BLaER1 treated with 17β-estradiol and CSF1 and Interleukin-3, amounts not matched to agents 10 nM and 100 nM (cell line): ENCODE measurements around the gene EHHADH.
"Not testable (repeated sequence)": the region's sequence is repeated elsewhere in the genome, so short reads cannot be mapped to it uniquely, and the experiment has no call there.

ENCODE experiments used
- H3K27ac ChIP-seq, 11 experiments: shearing (Covaris generic); formaldehyde crosslinking; 2 replicates each; pipeline ENCODE4 v1.8.1; 2022
- H3K27me3 ChIP-seq, 11 experiments: shearing (Covaris generic); formaldehyde crosslinking; 2 replicates each; pipeline ENCODE4 v1.8.1; 2022
- H3K36me3 ChIP-seq, 11 experiments: shearing (Covaris generic); formaldehyde crosslinking; 2 replicates each; pipeline ENCODE4 v1.8.1; 2022
- H3K4me1 ChIP-seq, 10 experiments: shearing (Covaris generic); formaldehyde crosslinking; 2 replicates each; pipeline ENCODE4 v1.8.1; 2022
- H3K4me2 ChIP-seq, 11 experiments: shearing (Covaris generic); formaldehyde crosslinking; 2 replicates each; pipeline ENCODE4 v1.8.1; 2022
- H3K4me3 ChIP-seq, 10 experiments: shearing (Covaris generic); formaldehyde crosslinking; 2 replicates each; pipeline ENCODE4 v1.8.1; 2022
- H3K9ac ChIP-seq, 11 experiments: shearing (Covaris generic); formaldehyde crosslinking; 2 replicates each; pipeline ENCODE4 v1.8.1; 2022
- H3K9me3 ChIP-seq, 11 experiments: shearing (Covaris generic); formaldehyde crosslinking; replicated peaks in 1 of 11; 2 replicates each; pipeline ENCODE4 v1.8.1; 2022
- H4K20me1 ChIP-seq, 11 experiments: shearing (Covaris generic); formaldehyde crosslinking; 2 replicates each; pipeline ENCODE4 v1.8.1; 2022
- Cebpa-rat ChIP-seq, 11 experiments: shearing (Covaris generic); IDR thresholded peaks; 2 replicates each; pipeline ENCODE4 v1.8.1; 2022

EHHADH gene

DNA sequence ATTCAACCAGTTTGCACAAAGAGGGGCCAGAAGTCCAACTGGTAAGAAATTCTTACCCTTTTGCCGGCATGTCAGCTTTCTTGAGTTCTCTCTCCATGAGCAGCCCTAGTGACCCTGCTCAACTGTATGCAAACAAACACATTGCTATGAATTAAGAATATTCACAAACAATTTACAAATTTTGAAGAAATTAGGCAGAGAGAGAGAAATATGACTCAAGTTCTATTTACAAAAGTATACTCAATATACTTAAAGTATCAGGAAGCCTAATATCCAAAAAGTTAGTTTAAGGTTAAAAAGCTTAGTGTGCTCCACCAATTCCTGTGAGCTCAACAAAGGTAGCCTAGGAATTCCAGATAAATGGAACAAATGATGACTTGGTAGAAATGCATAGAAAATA is 3.5 kb upstream of the EHHADH start:
- Histone ChIP-seq H3K27me3 (no peaks in the 10 kb centered on the region), H3K36me3 (no peaks in the 10 kb centered on the region), H3K4me2 (no peak overlapping the region), H3K4me3 (no peak overlapping the region), H3K9ac (no peak overlapping the region), H3K27ac (no peak overlapping the region), H4K20me1 (no peaks in the 10 kb centered on the region), H3K9me3 (peaks cover 30 to 58% (median 46%) of the 10 kb centered on the region in 11 experiments), H3K4me1 (no peaks in the 10 kb centered on the region)
- no peak for TF ChIP-seq Cebpa-rat (IDR thresholded peaks at IDR 0.05)

- peaks cover 27 to 54% (median 42%) of the 10 kb centered on the region in 11 experiments for H3K9me3 ChIP-seq
- no peak overlapping the region for H3K4me3 ChIP-seq
- no peak for TF ChIP-seq Cebpa-rat (IDR thresholded peaks at IDR 0.05)
- no peaks in the 10 kb centered on the region for H4K20me1 ChIP-seq
- no peaks in the 10 kb centered on the region for H3K4me1 ChIP-seq
- H3K4me2 ChIP-seq, result no peak overlapping the region
- no peak overlapping the region for H3K27ac ChIP-seq
- no peak overlapping the region for H3K9ac ChIP-seq
- no peaks in the 10 kb centered on the region for H3K36me3 ChIP-seq
- H3K27me3 ChIP-seq, result no peaks in the 10 kb centered on the region
Measured at GRCh38 chr3:185254799-185255198, 950 bp upstream of the EHHADH start.

GRCh38 chr3:185253133-185253532 is 716 bp downstream of the EHHADH start:
- H3K4me1 ChIP-seq, H3K9ac ChIP-seq, H3K27ac ChIP-seq, H4K20me1 ChIP-seq, H3K4me3 ChIP-seq, H3K36me3 ChIP-seq, H3K4me2 ChIP-seq, H3K27me3 ChIP-seq: not testable (repeated sequence)
- peaks cover 25 to 42% (median 36%) of the 10 kb centered on the region in 11 experiments for H3K9me3 ChIP-seq

DNA sequence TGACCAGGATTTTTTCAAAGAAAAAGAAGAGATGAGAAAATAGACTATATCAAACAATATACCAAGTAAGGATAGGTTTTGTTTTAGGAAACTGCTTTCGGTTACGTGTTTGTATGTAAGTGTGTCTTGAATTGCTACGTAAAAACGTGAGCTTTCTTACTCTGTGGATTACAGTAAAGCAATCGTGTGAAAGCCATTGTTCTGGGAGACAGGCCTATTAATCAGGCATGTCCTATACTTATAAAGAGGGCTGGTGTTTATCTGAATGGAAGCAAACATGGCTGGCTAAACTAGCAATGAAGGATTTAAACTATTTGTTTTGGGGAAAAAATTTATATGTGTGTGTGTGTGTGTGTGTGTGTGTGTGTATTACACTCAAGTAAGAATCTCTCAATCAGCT is 2.6 kb downstream of the EHHADH start:
- H3K4me1 ChIP-seq, result no peaks in the 10 kb centered on the region

GRCh38 chr3:185250653-185251052 is 3.2 kb downstream of the EHHADH start:
- Histone ChIP-seq H3K9me3 (peaks cover 5 to 22% (median 18%) of the 10 kb centered on the region in 11 experiments; a peak in 17 of 22 replicates), H4K20me1 (no peaks in the 10 kb centered on the region), H3K27me3 (no peaks in the 10 kb centered on the region), H3K27ac (no peak overlapping the region), H3K9ac (no peak overlapping the region), H3K36me3 (no peaks in the 10 kb centered on the region), H3K4me2 (no peak overlapping the region), H3K4me1 (no peaks in the 10 kb centered on the region), H3K4me3 (no peak overlapping the region)
- no peak for TF ChIP-seq Cebpa-rat (IDR thresholded peaks at IDR 0.05)

More for the DNA sequence above, 2.6 kb downstream of the EHHADH start:
- TF ChIP-seq Cebpa-rat (IDR thresholded peaks at IDR 0.05), result no peak
- H3K27ac ChIP-seq, result no peak overlapping the region
- no peaks in the 10 kb centered on the region for H3K36me3 ChIP-seq
- no peak overlapping the region for H3K4me2 ChIP-seq
- no peak overlapping the region for H3K4me3 ChIP-seq
- no peaks in the 10 kb centered on the region for H3K27me3 ChIP-seq
- H3K9me3 ChIP-seq, result peaks cover 8 to 28% (median 23%) of the 10 kb centered on the region in 11 experiments; a peak in 18 of 22 replicates
- no peaks in the 10 kb centered on the region for H4K20me1 ChIP-seq
- no peak overlapping the region for H3K9ac ChIP-seq

GRCh38 chr3:185250247-185250646 is 3.6 kb downstream of the EHHADH start:
- H3K27me3 ChIP-seq, result no peaks in the 10 kb centered on the region
- no peak overlapping the region for H3K27ac ChIP-seq
- TF ChIP-seq Cebpa-rat (IDR thresholded peaks at IDR 0.05), result no peak
- H3K9ac ChIP-seq, result no peak overlapping the region
- no peaks in the 10 kb centered on the region for H4K20me1 ChIP-seq
- no peak overlapping the region for H3K4me2 ChIP-seq
- no peaks in the 10 kb centered on the region for H3K36me3 ChIP-seq
- H3K4me3 ChIP-seq, result no peak overlapping the region
- H3K4me1 ChIP-seq, result no peaks in the 10 kb centered on the region
- H3K9me3 ChIP-seq, result peaks cover 4 to 18% (median 15%) of the 10 kb centered on the region in 11 experiments; a peak in 17 of 22 replicates

DNA sequence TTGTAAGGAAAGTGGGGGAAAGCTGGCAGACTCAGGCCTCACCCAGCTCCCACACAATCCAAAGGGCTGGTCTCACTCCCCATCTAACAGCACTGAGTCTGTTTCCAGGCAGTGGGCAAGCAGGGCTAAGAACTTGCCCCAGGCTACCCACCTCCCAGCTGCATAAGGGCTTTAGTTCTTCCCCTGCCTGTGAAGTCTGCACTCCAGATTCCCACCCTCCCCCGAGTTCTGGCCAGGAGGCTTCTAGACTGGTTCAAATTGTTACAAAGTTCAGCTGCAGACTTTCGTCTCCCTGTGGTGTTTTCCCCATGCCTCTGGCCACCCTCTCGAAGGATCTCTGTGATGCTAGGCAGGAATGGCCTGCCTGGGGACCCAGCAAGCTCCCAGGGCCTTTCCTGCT is 11.2 kb downstream of the EHHADH start:
- no peaks in the 10 kb centered on the region for H3K27me3 ChIP-seq
- no peak for TF ChIP-seq Cebpa-rat (IDR thresholded peaks at IDR 0.05)
- H4K20me1 ChIP-seq, result no peaks in the 10 kb centered on the region
- H3K4me1 ChIP-seq, result no peaks in the 10 kb centered on the region
- H3K9me3 ChIP-seq, result peaks cover 12 to 27% (median 21%) of the 10 kb centered on the region in 11 experiments
- no peak overlapping the region for H3K27ac ChIP-seq
- no peaks in the 10 kb centered on the region for H3K36me3 ChIP-seq
- no peak overlapping the region for H3K9ac ChIP-seq
- no peak overlapping the region for H3K4me3 ChIP-seq
- H3K4me2 ChIP-seq, result no peak overlapping the region

DNA sequence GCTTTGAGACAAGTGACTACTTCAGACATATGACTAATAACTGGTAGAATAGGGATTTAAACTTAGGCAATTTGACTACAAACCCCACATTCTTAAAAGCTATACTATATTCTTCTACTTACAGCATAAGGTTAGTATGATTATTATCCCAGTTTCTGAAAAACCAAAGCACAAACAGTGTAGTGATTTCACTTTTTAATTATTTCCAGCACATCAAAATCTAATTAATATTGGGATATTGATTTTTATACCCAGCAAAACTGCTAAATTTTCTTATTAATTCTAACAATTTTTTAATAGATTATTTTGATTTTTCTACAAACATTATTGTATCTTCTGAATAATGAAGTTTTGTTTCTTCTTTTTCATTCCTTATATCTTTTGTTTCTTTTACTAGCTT is 16.9 kb downstream of the EHHADH start:
- H3K36me3 ChIP-seq, result no peaks in the 10 kb centered on the region
- TF ChIP-seq Cebpa-rat (IDR thresholded peaks at IDR 0.05), result no peak
- peaks cover 45 to 69% (median 55%) of the 10 kb centered on the region in 11 experiments for H3K9me3 ChIP-seq
- no peak overlapping the region for H3K27ac ChIP-seq
- H4K20me1 ChIP-seq, result no peaks in the 10 kb centered on the region
- H3K4me1 ChIP-seq, result no peaks in the 10 kb centered on the region
- H3K27me3 ChIP-seq, result no peaks in the 10 kb centered on the region
- H3K4me3 ChIP-seq, result no peak overlapping the region
- H3K4me2 ChIP-seq, result no peak overlapping the region
- no peak overlapping the region for H3K9ac ChIP-seq

- H3K36me3 ChIP-seq, result no peaks in the 10 kb centered on the region
Measured at GRCh38 chr3:185233328-185233727, 20.5 kb downstream of the EHHADH start.

GRCh38 chr3:185226526-185226925 is 27.3 kb downstream of the EHHADH start:
- H3K27ac ChIP-seq, H3K36me3 ChIP-seq, H3K4me1 ChIP-seq, H3K9ac ChIP-seq, H3K9me3 ChIP-seq, H3K27me3 ChIP-seq, H3K4me2 ChIP-seq, H3K4me3 ChIP-seq, H4K20me1 ChIP-seq: not testable (repeated sequence)

More at GRCh38 chr3:185233328-185233727, 20.5 kb downstream of the EHHADH start:
- Histone ChIP-seq H3K27me3 (no peaks in the 10 kb centered on the region), H3K9me3 (peaks cover 42 to 59% (median 51%) of the 10 kb centered on the region in 11 experiments), H3K9ac (no peak overlapping the region), H4K20me1 (no peaks in the 10 kb centered on the region), H3K27ac (no peak overlapping the region), H3K4me3 (no peak overlapping the region), H3K4me2 (no peak overlapping the region), H3K4me1 (no peaks in the 10 kb centered on the region)
- no peak for TF ChIP-seq Cebpa-rat (IDR thresholded peaks at IDR 0.05)
